Subcutaneous adipose tissue (tissue), 4 donors: ENCODE data around the gene HPSE2. TPM values are rescaled to one million over a fixed set of nuclear protein-coding genes. Genes with fewer than 3 reads are reported as not detected.

Experiments
- CTCF ChIP-seq: fragments of 450-650 bp; IDR thresholded peaks from one replicate; pipeline ENCODE4 v1.5.1; 2016; ENCODE audit warnings: low read depth, mild to moderate bottlenecking, control low read depth, antibody characterized with exemption, moderate library complexity
- total RNA-seq, 4 donors: library from RNA; depleted of rRNA; stranded (reverse); fragments of >200 nt; gene quantifications; one replicate each; pipeline ENCODE4 v1.1.0, GENCODE V29; 2016

Gene HPSE2
- total RNA-seq, 4 donors from 2014 or later, result 0.34 to 3.2 (median 0.71) TPM

GRCh38 chr10:98570834-98571233 lies 664.8 kb downstream of the HPSE2 start:
- no peak for TF ChIP-seq CTCF

GRCh38 chr10:98569853-98570252 lies 665.8 kb downstream of the HPSE2 start:
- no peak for TF ChIP-seq CTCF

GRCh38 chr10:98568551-98568950 lies 667.1 kb downstream of the HPSE2 start:
- no peak for TF ChIP-seq CTCF

GRCh38 chr10:98567391-98568133 lies 668.1 kb downstream of the HPSE2 start:
- no peak for TF ChIP-seq CTCF

GRCh38 chr10:98563811-98564210 lies 671.8 kb downstream of the HPSE2 start:
- no peak for TF ChIP-seq CTCF

GRCh38 chr10:98560565-98560964 lies 675.1 kb downstream of the HPSE2 start:
- no peak for TF ChIP-seq CTCF

- no peak for TF ChIP-seq CTCF
Measured at GRCh38 chr10:98556061-98556460, 679.6 kb downstream of the HPSE2 start.
